NCI-H460 (cell line): ENCODE results near the gene KCNAB2. TPM values are rescaled to one million over a fixed set of nuclear protein-coding genes. Genes with fewer than 3 reads are reported as not detected.

ENCODE experiments used
- DNase-seq: peaks from one replicate; pipeline ENCODE4 v3.0.0-alpha.2; 2016; ENCODE audit warnings: low read depth; ENCODE audit errors: extremely low read depth
- total RNA-seq: library from RNA; depleted of rRNA; stranded (reverse); fragments of >200 nt; shearing (Covaris generic); gene quantifications from 2 replicates; pipeline ENCODE4 v1.2.3, GENCODE V29; 2014

KCNAB2 gene
- total RNA-seq, 1 experiment from 2014 or later = 20.1 TPM

GRCh38 chr1:6077506-6077905 is 31.8 kb downstream of the KCNAB2 start:
- DNase-seq = no peak

- no peak for DNase-seq
These were observed 32.2 kb downstream of the KCNAB2 start for GRCh38 chr1:6077919-6078318.

- DNase-seq = no peak
These were observed 34.8 kb downstream of the KCNAB2 start for GRCh38 chr1:6080469-6080868.

GRCh38 chr1:6081901-6082300 is 36.2 kb downstream of the KCNAB2 start:
- DNase-seq = no peak

- DNase-seq = no peak
These were observed 36.8 kb downstream of the KCNAB2 start for GRCh38 chr1:6082430-6082971.

GRCh38 chr1:6083385-6083784 is 37.7 kb downstream of the KCNAB2 start:
- no peak for DNase-seq

- no peak for DNase-seq
These were observed 38.2 kb downstream of the KCNAB2 start for GRCh38 chr1:6083801-6084446.

GRCh38 chr1:6084781-6085495 is 39.2 kb downstream of the KCNAB2 start:
- DNase-seq = no peak

- no peak for DNase-seq
These were observed 40.0 kb downstream of the KCNAB2 start for GRCh38 chr1:6085666-6086065.

GRCh38 chr1:6086358-6086757 is 40.7 kb downstream of the KCNAB2 start:
- no peak for DNase-seq

GRCh38 chr1:6086762-6087376 is 41.2 kb downstream of the KCNAB2 start:
- no peak for DNase-seq

GRCh38 chr1:6087377-6087772 is 41.7 kb downstream of the KCNAB2 start:
- DNase-seq = no peak

GRCh38 chr1:6087958-6088357 is 42.3 kb downstream of the KCNAB2 start:
- no peak for DNase-seq

- DNase-seq = no peak
These were observed 43.3 kb downstream of the KCNAB2 start for GRCh38 chr1:6088956-6089355.

- no peak for DNase-seq
These were observed 44.6 kb downstream of the KCNAB2 start for GRCh38 chr1:6090288-6090687.

- no peak for DNase-seq
These were observed 45.5 kb downstream of the KCNAB2 start for GRCh38 chr1:6090996-6091822.

GRCh38 chr1:6091823-6092109 is 46.1 kb downstream of the KCNAB2 start:
- DNase-seq = no peak

GRCh38 chr1:6092211-6092610 is 46.5 kb downstream of the KCNAB2 start:
- no peak for DNase-seq

- DNase-seq = no peak
These were observed 47.4 kb downstream of the KCNAB2 start for GRCh38 chr1:6093071-6093470.

- no peak for DNase-seq
These were observed 47.9 kb downstream of the KCNAB2 start for GRCh38 chr1:6093611-6094010.

- no peak for DNase-seq
These were observed 48.6 kb downstream of the KCNAB2 start for GRCh38 chr1:6094246-6094645.
